Activated CD8-positive, alpha-beta memory T cell treated with anti-CD3 and anti-CD28 coated beads, Interleukin-2, amount 50 U/mL, for 4 hours (primary cell): ENCODE measurements around the gene FAM200A.
"Not testable (repeated sequence)": the region's sequence is repeated elsewhere in the genome, so short reads cannot be mapped to it uniquely, and the experiment has no call there.

ENCODE experiments used
- DNase-seq: peaks from one replicate; pipeline ENCODE4 v3.0.0-alpha.2; 2020

The FAM200A gene

GRCh38 chr7:99551767-99552463, at the start of gene FAM200A:
Gene FAM200A (minus strand): TSS chr7:99552114. CDS start chr7:99548407, 3,707 bp downstream.
- DNase-seq = peak; percentile 87

GRCh38 chr7:99599836-99600235, 47.9 kb upstream of the FAM200A start:
- no peak for DNase-seq

DNA sequence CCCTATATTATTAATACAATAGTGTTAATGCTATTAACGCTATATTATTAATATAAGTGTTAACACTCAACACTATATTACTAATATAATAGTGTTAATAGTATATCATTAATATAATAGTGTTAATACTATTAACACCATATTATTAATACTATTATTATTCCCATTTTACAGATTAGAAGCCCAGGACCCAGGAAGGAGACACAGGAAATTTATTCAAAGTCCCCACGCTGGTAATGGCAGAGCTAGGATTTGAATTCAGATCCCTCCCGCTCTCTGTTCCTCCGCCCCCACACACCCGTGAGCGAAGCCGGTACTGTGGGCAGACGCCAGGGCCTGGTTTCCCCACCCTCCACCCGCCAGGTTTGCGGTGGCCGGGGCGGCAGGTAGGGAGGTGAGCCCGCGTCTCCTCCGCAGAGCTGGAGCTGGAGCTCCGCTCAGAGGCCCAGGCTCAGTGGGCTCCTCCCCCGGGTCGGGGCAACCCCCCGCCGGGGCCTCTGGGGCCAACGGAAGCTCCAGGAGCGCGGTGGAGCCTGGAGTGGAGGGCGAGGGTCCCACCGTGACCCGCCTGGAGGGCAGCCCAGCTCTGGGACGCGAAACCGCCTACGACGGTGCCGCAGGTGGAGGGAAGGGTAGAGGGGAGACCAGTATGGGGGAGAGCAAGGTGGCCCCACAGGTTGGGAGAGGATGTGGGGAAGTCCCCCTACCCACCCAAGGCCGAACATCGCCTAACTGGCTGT, 46.0 kb upstream of the FAM200A start, which contains the start of gene TMEM225B:
TMEM225B (plus strand) TSS at position 506 of the 740 bp plus-strand sequence. CDS start 6,122 bp downstream, outside the sequence.
- DNase-seq = no peak

- no peak for DNase-seq
Observed at GRCh38 chr7:99596408-99596955, 44.6 kb upstream of the FAM200A start.

DNA sequence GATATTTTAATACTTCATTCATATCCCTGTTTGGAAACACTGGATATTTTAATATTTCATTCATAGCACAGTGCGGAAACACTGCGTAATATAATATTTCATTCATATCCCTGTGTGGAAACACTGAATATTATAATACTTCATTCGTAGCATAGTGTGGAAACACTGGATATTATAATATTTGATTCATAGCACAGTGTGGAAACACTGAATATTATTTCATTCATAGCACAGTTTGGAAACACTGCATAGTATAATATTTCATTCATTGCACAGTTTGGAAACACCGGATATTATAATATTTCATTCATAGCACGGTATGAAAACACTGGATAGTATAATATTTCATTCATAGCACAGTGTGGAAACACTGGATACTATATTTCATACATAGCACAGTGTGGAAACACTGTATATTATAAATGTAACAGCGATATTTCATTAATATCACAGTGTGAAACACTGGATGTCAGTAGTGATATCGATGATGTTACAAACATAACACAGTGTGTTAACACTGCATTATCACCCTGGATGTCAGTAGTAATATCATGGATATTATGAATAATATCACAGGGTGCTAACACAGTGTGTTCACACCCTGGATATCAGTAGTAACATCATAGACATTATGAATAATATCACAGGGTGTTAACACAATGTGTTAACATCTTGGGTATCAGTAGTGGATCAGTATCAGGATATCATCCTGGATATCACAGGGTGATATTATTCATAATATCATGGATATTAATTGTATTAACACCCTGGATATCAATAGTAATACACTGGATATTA, 43.2 kb upstream of the FAM200A start:
- DNase-seq = no peak

- DNase-seq = no peak
Observed at GRCh38 chr7:99588868-99589267, 37.0 kb upstream of the FAM200A start.

DNA sequence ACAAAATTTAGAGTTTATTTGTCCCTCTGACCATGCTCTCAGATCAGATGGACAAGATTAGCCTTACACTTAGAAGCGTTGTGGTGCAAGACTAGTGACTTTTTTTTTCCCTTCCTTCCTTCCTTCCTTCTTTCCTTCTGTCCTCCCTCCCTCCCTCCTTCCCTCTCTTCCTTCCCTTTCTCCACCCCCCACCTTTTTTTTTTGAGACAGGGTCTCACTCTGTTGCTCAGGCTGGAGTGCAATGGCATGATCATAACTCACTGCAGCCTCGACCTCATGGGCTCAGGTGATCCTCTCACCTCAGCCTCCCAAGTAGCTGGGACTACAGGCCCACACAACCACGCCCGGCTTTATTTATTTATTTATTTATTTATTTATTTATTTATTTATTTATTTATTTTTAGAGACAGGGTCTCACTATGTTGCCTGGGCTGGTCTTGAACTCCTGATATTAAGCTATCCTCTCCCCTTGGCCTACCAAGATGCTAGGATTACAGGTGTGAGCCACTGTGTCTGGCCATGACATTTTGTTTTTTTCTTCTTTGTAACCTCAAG, 28.9 kb upstream of the FAM200A start:
- not testable (repeated sequence) for DNase-seq

GRCh38 chr7:99579956-99580777, 28.3 kb upstream of the FAM200A start:
- DNase-seq = peak; percentile 77

- no peak for DNase-seq
Observed at GRCh38 chr7:99579281-99579955, 27.5 kb upstream of the FAM200A start.

DNA sequence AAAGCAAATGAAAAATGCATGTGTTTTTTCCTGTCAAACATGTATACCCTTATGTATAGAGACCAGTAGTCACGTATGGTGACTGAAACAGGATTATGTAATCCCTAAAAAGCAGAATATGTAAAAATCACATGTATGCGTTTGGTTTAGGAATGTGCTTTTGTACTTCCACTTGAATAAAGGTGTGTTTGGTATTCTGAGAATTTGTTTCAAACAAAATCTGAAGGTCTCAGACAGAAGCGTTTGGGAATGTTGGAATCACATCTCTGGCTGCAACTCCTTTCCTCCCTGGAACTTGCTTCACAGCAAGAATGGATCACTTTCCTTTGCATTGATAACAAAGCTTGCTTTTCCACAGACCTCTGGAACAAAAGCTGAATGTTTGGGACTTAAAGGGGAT, 24.3 kb upstream of the FAM200A start:
- DNase-seq = no peak

DNA sequence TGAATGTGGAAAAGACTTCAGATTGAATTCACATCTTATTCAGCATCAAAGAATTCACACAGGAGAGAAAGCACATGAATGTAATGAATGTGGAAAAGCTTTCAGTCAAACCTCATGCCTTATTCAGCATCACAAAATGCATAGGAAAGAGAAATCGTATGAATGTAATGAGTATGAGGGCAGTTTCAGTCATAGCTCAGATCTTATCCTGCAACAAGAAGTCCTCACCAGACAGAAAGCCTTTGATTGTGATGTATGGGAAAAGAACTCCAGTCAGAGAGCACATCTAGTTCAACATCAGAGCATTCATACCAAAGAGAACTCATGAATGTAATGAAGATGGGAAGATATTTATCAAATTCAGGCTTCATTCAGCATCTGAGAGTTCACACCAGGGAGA, 21.3 kb upstream of the FAM200A start:
- DNase-seq = no peak

DNA sequence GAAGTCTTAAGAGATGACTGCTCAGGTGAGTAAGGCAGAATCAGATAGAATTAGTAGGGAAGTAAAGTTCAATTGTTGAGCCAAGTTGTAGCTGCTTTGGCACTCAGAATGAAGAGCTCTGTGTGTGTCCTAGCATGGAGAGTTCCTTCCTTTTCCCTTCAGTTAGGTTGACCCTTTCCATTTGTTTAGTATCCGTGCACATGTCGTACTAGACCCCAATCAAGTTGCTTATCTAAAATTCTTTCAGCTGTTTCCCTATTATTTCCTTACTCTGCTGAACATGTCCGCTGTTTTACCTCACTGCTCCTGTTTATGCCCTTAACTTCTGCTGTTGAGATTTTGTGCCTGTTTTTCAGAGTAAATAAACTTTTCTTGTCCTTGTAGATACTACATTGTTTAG, 19.9 kb upstream of the FAM200A start:
- no peak for DNase-seq

DNA sequence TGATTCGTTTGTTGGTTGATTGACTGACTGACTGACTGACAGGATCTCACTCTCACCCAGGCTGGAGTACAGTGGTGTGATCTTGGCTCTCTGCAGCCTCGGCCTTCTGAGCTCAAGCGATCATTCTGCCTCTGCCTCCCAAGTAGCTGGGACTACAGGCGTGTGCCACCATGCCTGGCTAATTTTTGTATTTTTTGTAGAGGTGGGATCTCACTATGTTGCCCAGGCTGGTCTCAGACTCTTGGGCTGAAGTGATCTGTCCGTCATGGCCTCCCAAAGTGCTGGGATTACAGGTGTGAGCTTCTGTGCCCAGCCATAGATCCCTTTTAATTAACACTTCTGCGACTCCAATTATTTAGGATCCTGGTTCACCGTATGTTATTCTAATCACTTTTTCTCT, 16.9 kb upstream of the FAM200A start:
- DNase-seq = not testable (repeated sequence)

DNA sequence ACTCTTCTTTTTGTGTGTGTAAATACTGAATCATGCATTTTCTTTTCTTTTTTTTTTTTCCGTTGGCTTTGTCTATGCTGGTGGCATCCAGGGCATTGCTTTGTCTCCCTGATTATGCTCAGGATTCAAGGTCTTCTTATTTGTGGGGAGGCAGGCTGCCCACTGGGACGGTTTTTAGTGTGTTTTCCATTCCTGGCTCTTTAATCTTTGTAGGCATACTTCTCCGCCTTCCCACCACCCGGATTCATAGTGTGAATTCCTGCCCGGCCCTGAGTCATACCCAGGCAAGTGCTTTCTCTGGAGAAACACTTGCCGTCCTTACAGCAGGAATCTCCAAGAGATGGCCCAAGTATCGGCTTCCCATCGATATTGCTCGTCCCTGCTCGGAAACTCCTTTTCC, 11.7 kb upstream of the FAM200A start:
- DNase-seq = no peak

DNA sequence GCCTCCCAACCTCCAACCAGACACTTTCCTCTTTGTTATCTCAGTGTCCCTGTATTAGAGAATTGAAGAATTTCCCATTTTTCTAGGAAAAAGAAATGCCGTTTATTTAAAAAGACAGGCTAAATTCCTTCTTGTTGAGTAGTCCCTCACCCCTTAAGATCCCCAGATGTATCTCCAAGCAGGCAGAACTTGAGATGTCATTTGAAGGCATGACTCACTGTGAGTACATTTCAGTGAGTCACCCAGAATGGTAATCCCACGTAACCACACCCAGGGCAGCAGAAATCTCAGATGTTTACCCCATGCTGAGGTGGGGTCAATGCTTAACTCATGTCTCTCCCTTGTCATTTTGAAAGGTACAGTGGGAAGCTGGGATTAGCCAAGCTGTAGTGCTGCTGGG, 10.9 kb upstream of the FAM200A start:
- DNase-seq = peak; percentile 43

- DNase-seq = no peak
Observed at GRCh38 chr7:99562114-99562784, 10.3 kb upstream of the FAM200A start.

- DNase-seq = no peak
Observed at GRCh38 chr7:99561737-99562051, 9.8 kb upstream of the FAM200A start.

DNA sequence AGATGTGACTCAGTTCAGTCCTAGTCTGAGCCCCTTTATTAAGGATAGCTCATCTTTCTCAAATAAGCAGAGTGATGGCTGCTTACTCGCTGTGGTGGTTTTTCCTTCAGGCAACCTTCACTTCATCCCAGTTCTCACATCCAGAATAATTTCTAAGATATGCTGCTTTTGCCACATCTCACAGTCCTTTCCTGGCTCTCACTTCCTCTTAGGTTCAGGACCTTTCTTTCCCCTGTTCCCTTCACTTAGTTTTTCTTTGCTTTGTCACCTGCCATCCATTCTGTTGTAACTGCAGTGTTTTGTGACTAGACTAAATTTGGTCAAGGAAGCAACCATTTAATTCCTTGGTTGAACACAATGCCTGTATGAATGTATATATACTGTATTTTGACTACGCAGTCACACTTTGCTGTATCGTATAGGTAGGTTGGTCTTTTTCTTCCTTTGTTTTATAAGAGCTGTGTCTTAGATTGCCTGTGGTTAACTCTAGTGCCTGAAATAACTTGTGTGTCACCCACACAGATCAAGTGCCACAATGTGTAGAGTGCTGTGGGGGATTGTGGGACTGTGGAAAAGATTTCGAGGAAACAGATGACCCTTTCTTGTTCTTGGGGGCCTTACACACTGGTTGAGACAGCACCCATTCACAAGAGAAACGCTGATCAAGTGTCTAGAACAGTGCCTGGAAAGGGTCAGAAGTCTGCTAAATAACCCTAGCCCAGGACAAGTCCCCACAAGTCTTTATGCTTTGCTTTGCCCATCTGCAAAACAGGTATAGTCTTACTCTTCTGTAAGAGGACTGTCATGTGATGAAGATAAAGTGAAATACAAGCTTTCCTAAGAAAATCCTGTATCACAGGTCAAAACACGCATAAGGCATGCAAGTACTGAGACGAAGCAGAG, 9.2 kb upstream of the FAM200A start:
- DNase-seq = no peak

- no peak for DNase-seq
Observed at GRCh38 chr7:99559175-99559915, 7.4 kb upstream of the FAM200A start.
